Peyer's patch (tissue), 4 donors: ENCODE data around the gene MED9. TPM values are rescaled to one million over a fixed set of nuclear protein-coding genes. Genes with fewer than 3 reads are reported as not detected.

ENCODE experiments used
- DNase-seq, 3 donors: peaks; one replicate each; pipeline ENCODE4 v3.0.0-alpha.2; 2017 to 2019
- H3K27ac ChIP-seq, 4 donors: fragments of 200-600 bp; sonication (generic); one replicate each; pipeline ENCODE4 v1.5.1; 2016 to 2019
- H3K27me3 ChIP-seq, 2 donors: fragments of 200-600 bp; sonication (generic); one replicate each; pipeline ENCODE4 v1.5.1; 2019
- H3K36me3 ChIP-seq, 3 donors: fragments of 200-600 bp; sonication (generic); one replicate each; pipeline ENCODE4 v1.5.1; 2016 to 2019
- H3K4me1 ChIP-seq, 4 donors: fragments of 200-600 bp; sonication (generic); one replicate each; pipeline ENCODE4 v1.5.1; 2016 to 2019
- H3K4me3 ChIP-seq, 4 donors: fragments of 200-600 bp; sonication (generic); 1 replicate in 3 of 4; 2 replicates in 1 of 4; pipeline ENCODE4 v1.5.1; 2016 to 2019; ENCODE audit warnings: mild to moderate bottlenecking in 1 of 4
- H3K9me3 ChIP-seq, 4 donors: fragments of 200-600 bp; sonication (generic); one replicate each; pipeline ENCODE4 v1.5.1; 2016 to 2019; ENCODE audit warnings: mild to moderate bottlenecking in 1 of 4
- CTCF ChIP-seq, 6 experiments: fragments of 450-650 bp in 4 of 6; fragments of 200-600 bp in 2 of 6; sonication (generic) in 1 of 6; IDR thresholded peaks; one replicate each; pipeline ENCODE4 v1.5.1; 2017 to 2019; ENCODE audit warnings: antibody characterized with exemption in 6 of 6, mild to moderate bottlenecking in 3 of 6, moderate library complexity in 1 of 6
- POLR2A ChIP-seq, 2 donors: fragments of 450-650 bp; IDR thresholded peaks; one replicate each; pipeline ENCODE4 v1.5.1; 2017; ENCODE audit warnings: antibody characterized with exemption in 2 of 2, mild to moderate bottlenecking in 2 of 2, moderate library complexity in 2 of 2
- total RNA-seq, 4 donors: library from RNA; depleted of rRNA; stranded (reverse); fragments of >200 nt; gene quantifications; one replicate each; pipeline ENCODE4 v1.1.0, GENCODE V29; 2016

The MED9 gene
- total RNA-seq, 4 donors from 2014 or later = 8.3 to 42.4 (median 19.4) TPM

- no peak overlapping the region for H3K27ac ChIP-seq
- peaks cover 0 to 7% (median 0%) of the 10 kb centered on the region in 4 donors for H3K4me1 ChIP-seq
- TF ChIP-seq CTCF (IDR thresholded peaks at IDR 0.05) = no peak
- no peak for TF ChIP-seq POLR2A (IDR thresholded peaks at IDR 0.05)
- no peaks in the 10 kb centered on the region for H3K9me3 ChIP-seq
- no peak overlapping the region for H3K4me3 ChIP-seq
- no peaks in the 10 kb centered on the region for H3K36me3 ChIP-seq
- no peak for DNase-seq
- H3K27me3 ChIP-seq = no peaks in the 10 kb centered on the region
Measured at GRCh38 chr17:17469996-17470395, 6.8 kb upstream of the MED9 start.

- Histone ChIP-seq H3K27me3 (no peaks in the 10 kb centered on the region), H3K4me3 (no peak overlapping the region), H3K9me3 (no peaks in the 10 kb centered on the region), H3K4me1 (peaks cover 0 to 8% (median 2%) of the 10 kb centered on the region in 4 donors), H3K36me3 (no peaks in the 10 kb centered on the region), H3K27ac (no peak overlapping the region)
- no peak for DNase-seq
- TF ChIP-seq CTCF (IDR thresholded peaks at IDR 0.05) (no peak), POLR2A (IDR thresholded peaks at IDR 0.05) (no peak)
Measured at GRCh38 chr17:17472333-17472920, 4.4 kb upstream of the MED9 start.

GRCh38 chr17:17474341-17474740 lies 2.5 kb upstream of the MED9 start:
- Histone ChIP-seq H3K27me3 (no peaks in the 10 kb centered on the region), H3K36me3 (no peaks in the 10 kb centered on the region), H3K4me3 (no peak overlapping the region), H3K9me3 (no peaks in the 10 kb centered on the region), H3K4me1 (peaks cover 0 to 19% (median 7%) of the 10 kb centered on the region in 4 donors), H3K27ac (no peak overlapping the region)
- no peak for TF ChIP-seq POLR2A (IDR thresholded peaks at IDR 0.05)
- DNase-seq = no peak

GRCh38 chr17:17479209-17479608 lies 2.4 kb downstream of the MED9 start:
- TF ChIP-seq POLR2A (IDR thresholded peaks at IDR 0.05) (no peak), CTCF (IDR thresholded peaks at IDR 0.05) (no peak)
- Histone ChIP-seq H3K4me1 (peaks cover 0 to 28% (median 7%) of the 10 kb centered on the region in 4 donors), H3K27me3 (no peaks in the 10 kb centered on the region), H3K4me3 (no peak overlapping the region), H3K36me3 (peaks cover 0 to 2% (median 0%) of the 10 kb centered on the region in 3 donors), H3K27ac (no peak overlapping the region), H3K9me3 (no peaks in the 10 kb centered on the region)
- no peak for DNase-seq

GRCh38 chr17:17480593-17481148 lies 3.9 kb downstream of the MED9 start:
- Histone ChIP-seq H3K9me3 (no peaks in the 10 kb centered on the region), H3K4me1 (peaks cover 0 to 28% (median 7%) of the 10 kb centered on the region in 4 donors), H3K27me3 (no peaks in the 10 kb centered on the region), H3K36me3 (peaks cover 0 to 13% (median 0%) of the 10 kb centered on the region in 3 donors), H3K4me3 (no peak overlapping the region), H3K27ac (no peak overlapping the region)
- no peak for DNase-seq
- TF ChIP-seq CTCF (IDR thresholded peaks at IDR 0.05) (no peak), POLR2A (IDR thresholded peaks at IDR 0.05) (no peak)

- Histone ChIP-seq H3K27me3 (no peaks in the 10 kb centered on the region), H3K27ac (no peak overlapping the region), H3K4me1 (peaks cover 0 to 28% (median 4%) of the 10 kb centered on the region in 4 donors), H3K36me3 (peaks cover 0 to 14% (median 0%) of the 10 kb centered on the region in 3 donors), H3K9me3 (no peaks in the 10 kb centered on the region), H3K4me3 (no peak overlapping the region)
- no peak for DNase-seq
- TF ChIP-seq POLR2A (IDR thresholded peaks at IDR 0.05) = no peak
- TF ChIP-seq CTCF (IDR thresholded peaks at IDR 0.05) = no peak
Measured at GRCh38 chr17:17481860-17482259, 5.1 kb downstream of the MED9 start.
